Hepatocyte (in vitro differentiated cells): ENCODE measurements around the gene ADGRD2. TPM values are rescaled to one million over a fixed set of nuclear protein-coding genes. Genes with fewer than 3 reads are reported as not detected.

Experiments
- DNase-seq: peaks from one replicate; pipeline ENCODE4 v3.0.0-alpha.2; 2016; ENCODE audit warnings: low spot score
- H2AFZ ChIP-seq: fragments of 200-600 bp; sonication (generic); 2 replicates; pipeline ENCODE4 v1.6.0; 2016; ENCODE audit warnings: antibody characterized with exemption, mild to moderate bottlenecking
- H3K27ac ChIP-seq: fragments of 200-600 bp; sonication (generic); 2 replicates; pipeline ENCODE4 v1.5.1; 2016; ENCODE audit warnings: mild to moderate bottlenecking
- H3K27me3 ChIP-seq: fragments of 200-600 bp; sonication (generic); 2 replicates; pipeline ENCODE4 v1.6.1; 2016
- H3K36me3 ChIP-seq: fragments of 200-600 bp; sonication (generic); replicated peaks from 2 replicates; pipeline ENCODE4 v1.5.1; 2016; ENCODE audit warnings: low read depth; ENCODE audit not compliant: insufficient read depth
- H3K4me1 ChIP-seq: fragments of 200-600 bp; sonication (generic); 2 replicates; pipeline ENCODE4 v1.5.1; 2016; ENCODE audit warnings: mild to moderate bottlenecking, moderate library complexity; ENCODE audit not compliant: insufficient read depth
- H3K4me2 ChIP-seq: fragments of 200-600 bp; sonication (generic); 2 replicates; pipeline ENCODE4 v1.6.0; 2016
- H3K4me3 ChIP-seq: fragments of 200-600 bp; sonication (generic); 2 replicates; pipeline ENCODE4 v1.5.1; 2016; ENCODE audit warnings: mild to moderate bottlenecking
- H3K79me2 ChIP-seq: fragments of 200-600 bp; sonication (generic); 2 replicates; pipeline ENCODE4 v1.6.0; 2017; ENCODE audit warnings: mild to moderate bottlenecking
- H3K9me2 ChIP-seq: fragments of 200-600 bp; sonication (generic); replicated peaks from 2 replicates; pipeline ENCODE4 v1.6.0; 2017; ENCODE audit warnings: mild to moderate bottlenecking; ENCODE audit not compliant: insufficient read depth
- H3K9me3 ChIP-seq: fragments of 200-600 bp; sonication (generic); 2 replicates; pipeline ENCODE4 v1.5.1; 2016; ENCODE audit warnings: low read depth, mild to moderate bottlenecking
- H4K20me1 ChIP-seq: fragments of 200-600 bp; sonication (generic); 2 replicates; pipeline ENCODE4 v1.6.0; 2016; ENCODE audit warnings: mild to moderate bottlenecking; ENCODE audit not compliant: insufficient read depth, poor library complexity, severe bottlenecking
- EZH2 ChIP-seq: fragments of 200-600 bp; sonication (generic); IDR thresholded peaks from 2 replicates; pipeline ENCODE4 v1.6.1; 2016; ENCODE audit warnings: antibody characterized with exemption, mild to moderate bottlenecking, borderline replicate concordance
- EZH2phosphoT487 ChIP-seq: fragments of 200-600 bp; sonication (generic); IDR thresholded peaks from one replicate; pipeline ENCODE4 v1.6.1; 2018; ENCODE audit warnings: antibody characterized with exemption, mild to moderate bottlenecking, low read depth, moderate library complexity; ENCODE audit not compliant: unreplicated experiment, severe bottlenecking
- WGBS: methylation state at CpG from one replicate; pipeline ENCODE4 v1.1.6; 2016; ENCODE audit warnings: low lambda C conversion rate; ENCODE audit errors: missing lambda C conversion rate; 5-methylcytosine and 5-hydroxymethylcytosine counted together
- polyA plus RNA-seq: library from polyadenylated mRNA; unstranded; fragments of >200 nt; fragmentation: Nextera tagmentation; extraction: Ambion mirVana; gene quantifications from 2 replicates; pipeline ENCODE4 v1.2.1, GENCODE V29; 2016
- total RNA-seq: library from RNA; depleted of rRNA; stranded (reverse); fragments of >200 nt; gene quantifications from 2 replicates; pipeline ENCODE4 v1.2.3, GENCODE V29; 2014
- TF ChIP-seq, protein P1 (sequence below): fragments of 200-600 bp; sonication (generic); IDR thresholded peaks from 2 replicates; pipeline ENCODE4 v1.5.1; 2016; ENCODE audit warnings: antibody characterized with exemption, mild to moderate bottlenecking; ENCODE audit not compliant: poor library complexity

The ADGRD2 gene
- total and polyA plus RNA-seq, 2 experiments from 2014 or later, result not detected

- no peak overlapping the region for H3K4me2 ChIP-seq
Observed at GRCh38 chr9:124482431-124483031, 32.3 kb downstream of the ADGRD2 start.

GRCh38 chr9:124483481-124483880, 33.2 kb downstream of the ADGRD2 start:
- no peak overlapping the region for H2AFZ ChIP-seq
- no peaks in the 10 kb centered on the region for H3K4me1 ChIP-seq
- DNase-seq, result no peak
- WGBS, result 97% methylated on average over 9 of the region's 9 CpGs
- TF ChIP-seq, protein P1, sequence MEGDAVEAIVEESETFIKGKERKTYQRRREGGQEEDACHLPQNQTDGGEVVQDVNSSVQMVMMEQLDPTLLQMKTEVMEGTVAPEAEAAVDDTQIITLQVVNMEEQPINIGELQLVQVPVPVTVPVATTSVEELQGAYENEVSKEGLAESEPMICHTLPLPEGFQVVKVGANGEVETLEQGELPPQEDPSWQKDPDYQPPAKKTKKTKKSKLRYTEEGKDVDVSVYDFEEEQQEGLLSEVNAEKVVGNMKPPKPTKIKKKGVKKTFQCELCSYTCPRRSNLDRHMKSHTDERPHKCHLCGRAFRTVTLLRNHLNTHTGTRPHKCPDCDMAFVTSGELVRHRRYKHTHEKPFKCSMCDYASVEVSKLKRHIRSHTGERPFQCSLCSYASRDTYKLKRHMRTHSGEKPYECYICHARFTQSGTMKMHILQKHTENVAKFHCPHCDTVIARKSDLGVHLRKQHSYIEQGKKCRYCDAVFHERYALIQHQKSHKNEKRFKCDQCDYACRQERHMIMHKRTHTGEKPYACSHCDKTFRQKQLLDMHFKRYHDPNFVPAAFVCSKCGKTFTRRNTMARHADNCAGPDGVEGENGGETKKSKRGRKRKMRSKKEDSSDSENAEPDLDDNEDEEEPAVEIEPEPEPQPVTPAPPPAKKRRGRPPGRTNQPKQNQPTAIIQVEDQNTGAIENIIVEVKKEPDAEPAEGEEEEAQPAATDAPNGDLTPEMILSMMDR, result no peak
- TF ChIP-seq EZH2phosphoT487 (no peak), EZH2 (no peak)
- no peaks in the 10 kb centered on the region for H3K9me3 ChIP-seq
- H3K4me3 ChIP-seq, result no peak overlapping the region
- no peak overlapping the region for H3K4me2 ChIP-seq
- H3K79me2 ChIP-seq, result no peaks in the 10 kb centered on the region
- H3K36me3 ChIP-seq, result no peaks in the 10 kb centered on the region
- no peak overlapping the region for H3K27ac ChIP-seq
- peaks cover 28% of the 10 kb centered on the region for H3K27me3 ChIP-seq
- H4K20me1 ChIP-seq, result no peaks in the 10 kb centered on the region
- no peaks in the 10 kb centered on the region for H3K9me2 ChIP-seq

More at GRCh38 chr9:124482431-124483031, 32.3 kb downstream of the ADGRD2 start:
- DNase-seq, result no peak
- Histone ChIP-seq H3K36me3 (no peaks in the 10 kb centered on the region), H3K9me2 (no peaks in the 10 kb centered on the region), H3K27me3 (peaks cover 31% of the 10 kb centered on the region), H3K9me3 (no peaks in the 10 kb centered on the region), H4K20me1 (no peaks in the 10 kb centered on the region), H3K4me3 (no peak overlapping the region), H3K27ac (no peak overlapping the region), H3K4me1 (peaks cover 5% of the 10 kb centered on the region), H2AFZ (no peak overlapping the region), H3K79me2 (no peaks in the 10 kb centered on the region)
- TF ChIP-seq EZH2 (no peak), EZH2phosphoT487 (no peak)
- TF ChIP-seq, protein P1, result no peak
- WGBS, result 57% methylated on average over 18 of the region's 26 CpGs

DNA sequence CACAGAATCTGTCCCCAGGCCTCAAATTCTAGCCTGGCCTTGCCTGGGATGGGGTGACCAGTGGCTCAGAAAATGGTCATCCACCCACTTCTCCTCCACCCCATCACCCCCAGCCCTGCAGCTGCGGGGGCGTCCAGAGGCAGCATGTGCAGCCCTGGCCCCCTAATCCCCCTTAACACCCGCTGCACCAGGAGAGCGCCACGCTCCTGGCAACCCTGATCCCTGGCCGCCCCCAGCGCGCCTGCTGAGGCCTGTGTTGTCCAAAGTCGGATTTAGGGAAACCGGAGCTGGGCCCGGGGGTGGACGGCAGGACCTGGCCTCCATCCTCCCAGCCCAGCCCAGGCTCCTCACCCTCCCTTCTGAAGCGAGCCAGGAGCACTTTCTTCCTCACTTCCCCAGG, 35.0 kb downstream of the ADGRD2 start:
- TF ChIP-seq EZH2phosphoT487, result no peak
- TF ChIP-seq, protein P1, result no peak
- TF ChIP-seq EZH2, result no peak
- WGBS, result 73% methylated on average over 12 of the region's 13 CpGs
- no peak overlapping the region for H2AFZ ChIP-seq

More for the DNA sequence above, 35.0 kb downstream of the ADGRD2 start:
- Histone ChIP-seq H3K9me2 (no peaks in the 10 kb centered on the region), H3K4me1 (no peaks in the 10 kb centered on the region), H3K9me3 (no peaks in the 10 kb centered on the region), H3K4me3 (no peak overlapping the region), H4K20me1 (no peaks in the 10 kb centered on the region), H3K4me2 (no peak overlapping the region), H3K27ac (no peak overlapping the region), H3K79me2 (no peaks in the 10 kb centered on the region), H3K27me3 (peaks cover 22% of the 10 kb centered on the region), H3K36me3 (no peaks in the 10 kb centered on the region)
- no peak for DNase-seq
